GM23338 (cell line): Measurements from ENCODE around the gene PPP1R9A. TPM values are rescaled to one million over a fixed set of nuclear protein-coding genes. Genes with fewer than 3 reads are reported as not detected.

Source experiments
- ATAC-seq: fragments of 200-7000 bp; cut with Tn5 transposase; 3 replicates; pipeline ENCODE4 v1.9.1; 2020
- DNase-seq: peaks from one replicate; pipeline ENCODE4 v3.0.0-alpha.2; 2015; ENCODE audit warnings: low spot score
- H2AFZ ChIP-seq: fragments of 200-600 bp; sonication (generic); 2 replicates; pipeline ENCODE4 v1.8.0; 2016; ENCODE audit warnings: antibody characterized with exemption, mild to moderate bottlenecking, moderate library complexity
- H3F3A ChIP-seq: fragments of 200-600 bp; sonication (generic); replicated peaks from 2 replicates; pipeline ENCODE4 v1.8.0; 2017; ENCODE audit warnings: antibody characterized with exemption, mixed run types, low read depth
- H3K27ac ChIP-seq: fragments of 200-600 bp; sonication (generic); 2 replicates; pipeline ENCODE4 v1.6.1; 2016; ENCODE audit warnings: low read depth
- H3K27me3 ChIP-seq: fragments of 200-600 bp; sonication (generic); 2 replicates; pipeline ENCODE4 v1.8.0; 2016; ENCODE audit warnings: mild to moderate bottlenecking, mixed run types, moderate library complexity; ENCODE audit not compliant: insufficient read depth
- H3K36me3 ChIP-seq: fragments of 200-600 bp; sonication (generic); 2 replicates; pipeline ENCODE4 v1.8.0; 2016; ENCODE audit warnings: mild to moderate bottlenecking; ENCODE audit not compliant: insufficient read depth
- H3K4me1 ChIP-seq: fragments of 200-600 bp; sonication (generic); 2 replicates; pipeline ENCODE4 v1.8.0; 2016; ENCODE audit warnings: mild to moderate bottlenecking, moderate library complexity; ENCODE audit not compliant: insufficient read depth
- H3K4me2 ChIP-seq: fragments of 200-600 bp; sonication (generic); 2 replicates; pipeline ENCODE4 v1.7.1; 2017; ENCODE audit warnings: mixed run types
- H3K4me3 ChIP-seq: fragments of 200-600 bp; sonication (generic); 2 replicates; pipeline ENCODE4 v1.6.1; 2016; ENCODE audit warnings: mixed run types
- H3K79me2 ChIP-seq: fragments of 200-600 bp; sonication (generic); replicated peaks from 2 replicates; pipeline ENCODE4 v1.8.0; 2017; ENCODE audit warnings: mild to moderate bottlenecking; ENCODE audit not compliant: insufficient read depth
- H3K9me2 ChIP-seq: fragments of 200-600 bp; sonication (generic); 2 replicates; pipeline ENCODE4 v1.8.0; 2017; ENCODE audit not compliant: insufficient read depth
- H4K20me1 ChIP-seq: fragments of 200-600 bp; sonication (generic); replicated peaks from 2 replicates; pipeline ENCODE4 v1.8.0; 2017; ENCODE audit warnings: mild to moderate bottlenecking; ENCODE audit not compliant: insufficient read depth
- H3K27ac Mint-ChIP-seq: 2 replicates; pipeline ENCODE4 v1.8.0; 2020; ENCODE audit warnings: inconsistent platforms, mild to moderate bottlenecking, moderate library complexity, mixed read lengths
- H3K27me3 Mint-ChIP-seq: 3 replicates; pipeline ENCODE4 v1.8.0; 2022; ENCODE audit warnings: low read depth, mild to moderate bottlenecking, moderate library complexity, mixed read lengths, inconsistent platforms; ENCODE audit not compliant: insufficient read depth, poor library complexity
- H3K36me3 Mint-ChIP-seq: 3 replicates; pipeline ENCODE4 v1.8.0; 2021; ENCODE audit warnings: low read depth, mild to moderate bottlenecking, inconsistent platforms, moderate library complexity, mixed read lengths
- H3K4me1 Mint-ChIP-seq: 3 replicates; pipeline ENCODE4 v1.8.0; 2020; ENCODE audit warnings: mild to moderate bottlenecking, inconsistent platforms, mixed read lengths
- H3K4me3 Mint-ChIP-seq: 3 replicates; pipeline ENCODE4 v1.8.0; 2021; ENCODE audit warnings: moderate library complexity, mild to moderate bottlenecking, inconsistent platforms, mixed read lengths
- H3K9me3 Mint-ChIP-seq: 3 replicates; pipeline ENCODE4 v1.8.0; 2020; ENCODE audit warnings: moderate library complexity, mild to moderate bottlenecking, inconsistent platforms, mixed read lengths
- CREB1 ChIP-seq: fragments of 250-450 bp; sonication (Bioruptor Pico); IDR thresholded peaks from 2 replicates; pipeline ENCODE4 v1.5.0; 2020; ENCODE audit warnings: low read depth, mild to moderate bottlenecking, moderate library complexity
- CTCF ChIP-seq, 2 experiments: fragments of 200-600 bp in 1 of 2; sonication (generic) in 1 of 2; conservative IDR thresholded peaks; 2 replicates each; pipeline versions ENCODE4 v1.5.1 to v1.6.1; 2016 to 2017; ENCODE audit warnings: antibody characterized with exemption in 2 of 2, low read depth in 2 of 2, mild to moderate bottlenecking in 2 of 2, moderate library complexity in 1 of 2
- ETS1 ChIP-seq: IDR thresholded peaks from 2 replicates; pipeline ENCODE4 v1.6.1; 2016; ENCODE audit warnings: antibody characterized with exemption
- EZH2 ChIP-seq: fragments of 200-600 bp; sonication (generic); IDR thresholded peaks from one replicate; pipeline ENCODE4 v1.8.0; 2017; ENCODE audit warnings: antibody characterized with exemption, mild to moderate bottlenecking, low read depth; ENCODE audit not compliant: unreplicated experiment
- EZH2phosphoT487 ChIP-seq: fragments of 200-600 bp; sonication (generic); IDR thresholded peaks from one replicate; pipeline ENCODE4 v1.8.1; 2018; ENCODE audit warnings: antibody characterized with exemption; ENCODE audit not compliant: unreplicated experiment
- JUNB ChIP-seq: IDR thresholded peaks from one replicate; pipeline ENCODE4 v1.6.1; 2016; ENCODE audit warnings: antibody characterized with exemption; ENCODE audit not compliant: unreplicated experiment
- POLR2AphosphoS5 ChIP-seq: IDR thresholded peaks from 2 replicates; pipeline ENCODE4 v1.6.1; 2016; ENCODE audit warnings: antibody characterized with exemption, low read depth
- REST ChIP-seq: IDR thresholded peaks from one replicate; pipeline ENCODE4 v1.6.1; 2018; ENCODE audit warnings: antibody characterized with exemption; ENCODE audit not compliant: unreplicated experiment
- STAT1 ChIP-seq: IDR thresholded peaks from one replicate; pipeline ENCODE4 v1.6.1; 2016; ENCODE audit warnings: antibody characterized with exemption; ENCODE audit not compliant: unreplicated experiment
- ZNF114 ChIP-seq: fragments of 250-450 bp; sonication (Bioruptor Pico); IDR thresholded peaks from 2 replicates; pipeline ENCODE4 v1.5.0; 2020; ENCODE audit warnings: mild to moderate bottlenecking, moderate library complexity
- ZNF331 ChIP-seq: fragments of 250-450 bp; sonication (Bioruptor Pico); IDR thresholded peaks from 2 replicates; pipeline ENCODE4 v1.5.0; 2020; ENCODE audit warnings: low read depth, mild to moderate bottlenecking, moderate library complexity
- ZNF462 ChIP-seq: fragments of 250-450 bp; sonication (Bioruptor Pico); IDR thresholded peaks from 2 replicates; pipeline ENCODE4 v1.5.0; 2020; ENCODE audit warnings: mild to moderate bottlenecking, moderate library complexity
- polyA plus RNA-seq: library from polyadenylated mRNA; unstranded; fragments of >200 nt; fragmentation: Nextera tagmentation; extraction: Ambion mirVana; gene quantifications from 2 replicates; pipeline ENCODE4 v1.2.1, GENCODE V29; 2016
- total RNA-seq: library from RNA; depleted of rRNA; stranded (reverse); fragments of >200 nt; shearing (Covaris generic); gene quantifications from 2 replicates; pipeline ENCODE4 v1.2.3, GENCODE V29; 2014

The PPP1R9A gene
- total and polyA plus RNA-seq, 2 experiments from 2014 or later = 10.6 to 31.8 TPM

GRCh38 chr7:94874036-94874785 lies 33.2 kb upstream of the PPP1R9A start:
- TF ChIP-seq EZH2phosphoT487 = no peak
- no peak for TF ChIP-seq ZNF114 (CRISPR knock-in tag)
- TF ChIP-seq EZH2 = no peak
- TF ChIP-seq REST = no peak
- no peak for TF ChIP-seq CTCF (conservative IDR thresholded peaks at IDR 0.05; ENCODE audit: low read depth in 2 of 2)
- TF ChIP-seq CREB1 (CRISPR knock-in tag) = no peak
- no peak for TF ChIP-seq ZNF331 (CRISPR knock-in tag)
- TF ChIP-seq POLR2AphosphoS5 = no peak
- no peak for TF ChIP-seq ZNF462 (CRISPR knock-in tag)
- TF ChIP-seq ETS1 = no peak
- TF ChIP-seq STAT1 = no peak
- TF ChIP-seq JUNB = no peak
- Histone ChIP-seq H3F3A (no peaks in the 10 kb centered on the region), H4K20me1 (no peaks in the 10 kb centered on the region), H3K4me3 (no peak overlapping the region), H3K36me3 (peaks cover 6% of the 10 kb centered on the region; the same call in 1 of the 2 replicates), H3K27me3 (no peaks in the 10 kb centered on the region), H3K4me1 (no peaks in the 10 kb centered on the region), H2AFZ (no peak overlapping the region), H3K79me2 (no peaks in the 10 kb centered on the region), H3K9me2 (peaks cover 2% of the 10 kb centered on the region; the same call in 1 of the 2 replicates), H3K27ac (no peak overlapping the region), H3K4me2 (no peak overlapping the region)
- H3K36me3 Mint-ChIP-seq = peaks cover 24% of the 10 kb centered on the region
- H3K9me3 Mint-ChIP-seq = peaks cover 27% of the 10 kb centered on the region
- no peak overlapping the region for H3K4me3 Mint-ChIP-seq
- no peaks in the 10 kb centered on the region for H3K4me1 Mint-ChIP-seq
- H3K27me3 Mint-ChIP-seq = peaks cover 3% of the 10 kb centered on the region
- H3K27ac Mint-ChIP-seq = no peak overlapping the region
- no peak for DNase-seq
- no peak for ATAC-seq
